CD4-positive, alpha-beta T cell treated with Interleukin-6 for 4 hours (primary cell): ENCODE data around the gene RPTN.
"Not testable (repeated sequence)": the region's sequence is repeated elsewhere in the genome, so short reads cannot be mapped to it uniquely, and the experiment has no call there.

ENCODE experiments used
- DNase-seq: peaks from one replicate; pipeline ENCODE4 v3.0.0-alpha.2; 2020; ENCODE audit warnings: mixed read lengths

Gene RPTN

DNA sequence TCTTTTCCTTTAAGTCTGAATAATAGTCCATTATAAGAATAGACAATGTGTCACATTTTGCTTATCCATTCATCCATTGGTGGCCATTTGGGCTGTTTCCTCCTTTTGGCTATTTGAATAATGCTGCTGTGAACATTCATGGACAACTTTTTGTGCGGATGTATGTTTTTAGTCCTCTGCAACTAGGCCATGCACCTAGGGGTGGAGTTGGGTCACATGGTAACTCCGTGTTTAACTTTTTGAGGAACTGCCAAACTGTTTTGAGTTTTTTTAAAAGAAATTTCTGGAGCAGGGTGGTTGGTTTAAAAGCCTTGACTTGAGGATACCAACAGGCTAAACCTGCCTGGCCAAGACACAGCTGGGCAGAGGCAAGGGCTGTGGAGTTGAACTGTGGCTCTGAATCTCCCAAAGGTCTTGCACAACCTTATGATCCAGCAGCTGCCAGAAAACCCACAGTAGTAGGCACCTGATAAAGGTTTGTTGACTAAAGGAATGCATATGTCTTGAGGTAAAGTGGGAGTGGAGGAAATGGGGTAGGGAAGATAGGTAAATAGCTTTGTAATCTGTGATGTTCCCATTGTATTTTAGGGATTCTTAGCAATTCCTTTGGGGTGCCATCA, 5.6 kb upstream of the RPTN start:
- DNase-seq, result no peak

GRCh38 chr1:152162792-152163463, 3.9 kb upstream of the RPTN start:
- DNase-seq, result no peak

DNA sequence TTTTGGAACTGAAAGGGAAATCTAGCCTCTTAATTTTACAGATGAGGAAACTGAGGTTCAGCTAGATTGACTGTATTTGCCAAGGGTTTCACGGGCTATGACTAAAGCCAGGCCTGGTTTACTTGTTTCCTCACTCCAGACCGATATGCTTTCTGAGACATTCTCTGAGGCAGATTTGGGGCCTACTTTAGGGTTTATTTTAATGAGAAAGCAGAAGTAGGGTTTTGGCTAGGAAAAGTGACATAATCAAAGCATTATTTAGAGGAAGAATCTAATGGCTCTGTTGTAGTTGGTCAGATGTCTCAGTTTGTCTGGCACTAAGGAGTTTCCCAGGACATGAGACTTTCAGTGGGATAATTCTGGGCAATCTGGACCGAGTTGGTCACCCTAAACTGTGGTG, 1.5 kb upstream of the RPTN start:
- no peak for DNase-seq

DNA sequence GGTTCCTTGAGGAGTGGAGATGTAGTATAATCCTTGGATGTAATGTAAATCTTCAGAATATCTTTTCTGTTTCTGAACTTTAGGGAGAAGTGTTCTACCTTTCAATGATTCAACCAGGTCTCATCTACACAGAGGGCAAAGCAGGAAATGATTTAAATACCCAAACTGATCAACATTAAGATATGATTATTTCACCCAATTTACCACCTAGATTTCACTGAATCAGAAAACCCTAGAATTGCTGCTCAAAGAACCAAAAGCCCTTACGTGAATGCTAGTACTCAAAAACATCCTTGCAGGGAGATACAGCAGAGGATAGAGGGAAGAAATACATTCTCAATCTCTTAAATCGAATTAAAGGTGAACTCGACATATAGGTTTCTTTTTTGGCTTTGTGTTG, 5.0 kb downstream of the RPTN start:
- DNase-seq, result no peak

DNA sequence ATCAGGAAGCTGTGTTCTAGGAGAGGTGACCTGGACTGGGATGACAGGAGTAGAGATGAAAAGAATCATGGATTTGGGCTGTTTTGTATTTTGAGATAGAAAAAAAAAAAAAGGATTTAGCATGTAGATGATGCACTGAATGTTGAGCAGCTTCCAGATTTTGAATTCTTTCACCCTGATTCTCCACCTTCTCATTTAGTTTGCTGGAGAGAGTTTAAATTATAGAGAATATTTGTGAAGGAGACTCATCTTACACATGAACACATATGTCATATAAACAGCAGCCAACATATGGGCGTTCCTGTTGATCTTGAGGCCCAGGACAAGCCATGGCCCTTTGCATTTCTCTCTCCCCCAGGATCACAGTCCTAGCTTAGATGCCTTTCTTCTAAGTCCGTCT, 7.4 kb downstream of the RPTN start:
- DNase-seq, result no peak

GRCh38 chr1:152148981-152149380, 10.0 kb downstream of the RPTN start:
- DNase-seq, result no peak

- DNase-seq, result no peak
Measured at GRCh38 chr1:152148051-152148450, 11.0 kb downstream of the RPTN start.

DNA sequence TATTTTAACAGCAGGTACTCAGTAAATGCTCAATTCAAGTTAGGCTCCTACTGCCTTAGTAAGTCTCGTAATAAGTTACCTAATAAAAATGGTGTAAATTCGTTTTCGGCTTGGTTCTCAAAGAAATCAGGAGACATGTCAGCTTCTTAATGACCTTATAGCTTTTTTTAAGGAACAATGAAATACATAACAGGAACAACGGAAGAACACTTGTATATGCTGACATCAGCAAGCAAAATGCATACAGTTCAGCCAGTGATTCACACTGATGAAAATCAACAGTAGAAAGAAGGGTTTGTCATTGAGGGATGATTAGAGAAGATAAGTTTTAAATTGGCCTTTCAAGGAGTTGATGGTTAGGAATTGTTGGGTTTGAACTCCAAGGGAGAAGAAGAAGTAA, 13.3 kb downstream of the RPTN start:
- DNase-seq, result no peak

GRCh38 chr1:152144674-152145183, 14.3 kb downstream of the RPTN start:
- DNase-seq, result not testable (repeated sequence)

DNA sequence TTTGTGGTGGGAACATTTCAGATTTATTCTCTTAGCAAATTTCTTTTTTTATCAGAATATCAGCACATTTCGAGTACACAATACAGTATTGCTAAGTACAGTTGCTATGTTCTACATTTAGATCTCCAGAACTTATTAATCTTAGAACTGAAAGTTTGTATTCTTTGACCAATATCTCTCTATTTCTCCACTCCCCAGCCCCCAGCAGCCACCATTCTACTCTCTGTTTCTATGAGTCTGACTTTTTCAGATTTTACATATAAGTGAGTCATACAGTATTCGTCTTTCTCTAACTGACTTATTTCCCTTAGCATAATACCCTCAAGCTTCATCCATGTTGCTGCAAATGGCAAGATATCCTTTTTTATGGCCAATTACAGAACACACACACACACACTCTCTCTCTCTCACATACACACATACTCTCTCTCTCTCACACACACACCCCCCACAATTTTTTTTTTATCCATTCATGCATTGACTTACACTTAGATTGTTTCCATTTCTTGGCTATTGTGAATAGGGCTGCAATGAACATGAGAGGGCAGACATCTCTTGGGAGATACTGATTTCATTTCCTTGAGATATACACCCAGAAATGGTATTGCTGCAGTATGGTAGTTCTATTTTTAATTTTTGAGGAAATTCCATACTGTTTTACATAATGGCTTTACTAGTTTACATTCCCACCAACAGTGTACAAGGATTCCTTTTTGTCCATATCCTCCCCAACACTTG, 15.7 kb downstream of the RPTN start:
- no peak for DNase-seq

- peak; percentile 7 for DNase-seq
Measured at GRCh38 chr1:152141971-152142584, 16.9 kb downstream of the RPTN start.

- no peak for DNase-seq
Measured at GRCh38 chr1:152137215-152137614, 21.8 kb downstream of the RPTN start.

DNA sequence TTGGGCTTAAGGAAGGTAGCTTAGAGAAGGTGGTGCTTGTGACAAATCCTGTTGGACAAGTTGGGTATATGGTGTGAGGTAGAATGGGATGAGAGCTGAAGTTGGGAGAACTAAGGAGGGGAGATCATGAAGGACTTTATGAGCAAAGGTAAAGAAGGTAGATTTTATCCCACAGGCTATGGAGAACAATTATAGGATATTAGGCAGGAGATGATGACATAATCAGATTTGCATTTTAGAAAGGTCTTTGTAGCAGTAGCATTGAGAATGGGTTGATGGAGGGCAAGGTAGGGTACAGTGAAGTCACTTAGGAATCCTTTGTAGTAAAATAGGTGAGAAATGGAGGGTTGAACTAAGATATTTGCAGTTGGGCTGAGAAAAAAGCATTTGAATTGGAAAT, 28.8 kb downstream of the RPTN start:
- no peak for DNase-seq

DNA sequence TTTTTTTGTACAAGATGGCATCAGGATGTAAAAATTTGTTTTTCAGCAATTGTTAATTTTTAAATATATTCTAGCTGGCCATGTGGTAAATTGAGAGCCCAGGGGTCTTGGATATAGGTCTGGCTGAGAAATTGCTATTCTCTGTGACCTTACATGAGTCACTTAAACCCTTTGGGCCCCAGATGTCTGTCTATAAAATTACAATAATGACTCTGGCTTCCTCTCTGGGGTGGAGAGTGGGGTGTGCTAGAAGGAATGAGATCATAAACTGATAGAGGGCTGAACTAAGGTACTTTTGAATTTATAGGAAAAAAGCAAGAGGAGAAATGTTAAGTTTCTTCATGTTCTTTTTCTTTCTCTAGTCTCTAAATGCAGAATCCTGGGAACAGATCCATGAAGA, 31.4 kb downstream of the RPTN start:
- no peak for DNase-seq

GRCh38 chr1:152125834-152126443, 33.1 kb downstream of the RPTN start:
- DNase-seq, result no peak

- DNase-seq, result no peak
Measured at GRCh38 chr1:152118915-152119314, 40.1 kb downstream of the RPTN start.

- no peak for DNase-seq
Measured at GRCh38 chr1:152115344-152115743, 43.7 kb downstream of the RPTN start, which contains the start of gene TCHH. TSS of gene TCHH (minus strand) at chr1:152115444. CDS start at chr1:152114080, 1,364 bp downstream.

DNA sequence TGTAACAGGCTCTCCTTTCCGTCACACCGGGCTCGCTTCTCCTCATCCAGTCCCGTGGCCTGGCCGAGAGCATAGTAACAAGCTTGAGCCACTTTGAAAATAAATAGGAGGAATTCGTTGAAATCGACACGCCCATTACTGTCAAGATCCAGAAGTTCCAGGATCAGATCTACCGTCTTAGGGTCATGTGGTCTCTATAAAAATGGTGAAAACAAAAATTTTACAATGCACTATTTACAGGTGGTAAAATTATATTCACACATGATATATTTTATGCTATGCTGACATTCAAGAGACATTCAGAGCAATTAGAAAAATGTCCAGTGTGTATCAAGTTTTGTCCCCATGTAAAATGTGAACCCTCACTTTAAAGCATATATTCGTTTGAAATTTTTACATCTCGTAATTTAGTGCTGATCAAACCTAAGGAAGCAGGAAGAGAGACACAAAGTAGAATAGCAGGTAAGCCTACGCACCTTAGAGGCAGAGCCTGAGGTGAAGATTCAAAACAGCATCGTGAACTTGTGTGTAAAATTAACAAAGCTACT, 46.1 kb downstream of the RPTN start:
- no peak for DNase-seq

GRCh38 chr1:152112101-152112884, 46.7 kb downstream of the RPTN start:
- DNase-seq, result no peak

DNA sequence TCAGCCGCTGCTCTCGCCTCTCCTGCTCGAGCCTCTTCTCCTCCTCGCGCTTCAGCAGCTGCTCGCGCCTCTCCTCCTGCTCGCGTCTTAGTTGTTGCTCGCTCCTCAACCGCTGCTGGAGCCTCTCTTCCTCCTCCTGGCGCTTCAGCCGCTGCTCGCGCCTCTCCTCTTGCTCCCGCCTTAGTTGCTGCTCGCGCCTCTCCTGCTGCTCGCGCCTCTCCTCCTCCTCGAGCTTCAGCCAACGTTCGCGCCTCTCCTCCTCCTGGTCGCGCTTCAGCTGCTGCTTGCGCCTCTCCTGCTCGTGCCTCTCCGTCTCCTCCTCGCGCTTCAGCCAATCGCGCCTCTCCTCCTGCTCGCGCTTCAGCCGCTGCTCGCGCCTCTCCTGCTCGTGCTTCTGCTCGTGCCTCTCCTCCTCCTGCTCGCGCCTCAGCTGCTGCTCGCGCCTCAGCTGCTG, 47.5 kb downstream of the RPTN start:
- no peak for DNase-seq

DNA sequence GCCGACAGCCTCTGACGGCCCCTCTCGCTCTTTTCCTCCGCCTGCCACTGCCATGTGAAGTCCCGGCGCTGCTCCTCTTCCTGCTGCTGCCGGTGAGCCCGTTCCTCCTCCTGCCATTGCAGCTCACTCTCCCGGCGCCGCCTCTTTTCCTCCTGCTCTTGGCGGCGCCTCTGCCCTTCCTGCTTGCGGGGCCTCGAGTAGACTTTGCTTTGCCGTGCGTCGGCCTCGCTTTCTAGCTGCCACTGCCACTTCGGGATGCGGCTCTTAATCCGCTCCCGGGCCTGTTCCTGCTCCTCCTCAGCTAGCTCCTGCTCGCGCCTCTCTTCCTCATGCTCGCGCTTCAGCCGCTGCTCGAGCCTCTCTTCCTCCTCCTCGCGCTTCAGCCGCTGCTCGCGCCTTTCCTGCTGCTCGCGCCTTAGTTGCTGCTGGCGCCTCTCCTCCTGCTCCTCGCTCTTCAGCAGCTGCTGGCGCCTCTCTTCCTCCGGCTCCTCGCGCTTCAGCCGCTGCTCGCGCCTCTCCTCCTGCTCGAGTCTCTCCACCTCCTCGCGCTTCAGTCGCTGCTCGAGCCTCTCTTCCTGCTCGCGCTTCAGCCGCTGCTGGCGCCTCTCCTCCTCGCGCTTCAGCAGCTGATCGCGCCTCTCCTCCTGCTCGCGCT, 48.0 kb downstream of the RPTN start:
- peak; percentile 19 for DNase-seq
